ENCODE results near the gene RANGRF. TPM values are rescaled to one million over a fixed set of nuclear protein-coding genes. Genes with fewer than 3 reads are reported as not detected.

RANGRF gene
- total RNA-seq, 1 donor from 2014 or later: 48.5 TPM

GRCh38 chr17:8311131-8311790 lies 22.8 kb downstream of the RANGRF start:
- no peak for DNase-seq (ENCODE audit: low read depth, low spot score)
- Mint-ChIP-seq H3K27me3 (ENCODE audit: low read depth) (peaks cover 40% of the 10 kb centered on the region), H3K4me3 (no peak overlapping the region), H3K27ac (ENCODE audit: unreplicated experiment) (no peak overlapping the region), H3K9me3 (no peaks in the 10 kb centered on the region), H3K36me3 (ENCODE audit: low read depth) (no peaks in the 10 kb centered on the region), H3K4me1 (peaks cover 16% of the 10 kb centered on the region)
- TF ChIP-seq CTCF (conservative IDR thresholded peaks at IDR 0.05): no peak

DNA sequence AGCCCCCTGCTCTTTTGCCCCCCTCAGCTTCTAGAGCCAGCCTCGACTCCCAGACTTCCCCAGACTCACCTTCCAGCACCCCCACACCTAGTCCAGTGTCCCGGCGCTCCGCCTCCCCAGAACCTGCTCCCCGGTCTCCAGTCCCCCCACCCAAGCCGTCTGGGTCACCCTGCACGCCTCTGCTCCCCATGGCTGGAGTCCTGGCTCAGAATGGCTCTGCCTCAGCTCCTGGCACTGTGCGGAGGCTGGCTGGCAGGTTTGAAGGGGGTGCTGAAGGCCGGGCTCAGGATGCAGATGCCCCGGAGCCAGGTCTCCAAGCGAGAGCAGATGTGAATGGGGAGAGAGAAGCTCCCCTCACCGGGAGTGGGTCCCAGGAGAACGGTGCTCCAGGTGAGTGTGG lies 23.8 kb downstream of the RANGRF start:
- no peak for DNase-seq (ENCODE audit: low read depth, low spot score)
- Mint-ChIP-seq H3K27me3 (ENCODE audit: low read depth) (peaks cover 50% of the 10 kb centered on the region), H3K36me3 (ENCODE audit: low read depth) (no peaks in the 10 kb centered on the region), H3K4me1 (peaks cover 16% of the 10 kb centered on the region), H3K27ac (ENCODE audit: unreplicated experiment) (no peak overlapping the region), H3K4me3 (no peak overlapping the region), H3K9me3 (no peaks in the 10 kb centered on the region)
- no peak for TF ChIP-seq CTCF (conservative IDR thresholded peaks at IDR 0.05)

GRCh38 chr17:8312726-8313600 lies 24.5 kb downstream of the RANGRF start:
- peaks cover 52% of the 10 kb centered on the region for H3K27me3 Mint-ChIP-seq (ENCODE audit: low read depth)
- no peak overlapping the region for H3K27ac Mint-ChIP-seq (ENCODE audit: unreplicated experiment)
- DNase-seq (ENCODE audit: low read depth, low spot score): no peak
- no peak overlapping the region for H3K4me3 Mint-ChIP-seq
- peaks cover 16% of the 10 kb centered on the region for H3K4me1 Mint-ChIP-seq
- H3K36me3 Mint-ChIP-seq (ENCODE audit: low read depth): no peaks in the 10 kb centered on the region
- no peak for TF ChIP-seq CTCF (conservative IDR thresholded peaks at IDR 0.05)
- H3K9me3 Mint-ChIP-seq: no peaks in the 10 kb centered on the region

- H3K9me3 Mint-ChIP-seq: no peaks in the 10 kb centered on the region
- no peak overlapping the region for H3K4me3 Mint-ChIP-seq
- DNase-seq (ENCODE audit: low read depth, low spot score): no peak
- H3K4me1 Mint-ChIP-seq: peaks cover 16% of the 10 kb centered on the region
- no peaks in the 10 kb centered on the region for H3K36me3 Mint-ChIP-seq (ENCODE audit: low read depth)
- peaks cover 58% of the 10 kb centered on the region for H3K27me3 Mint-ChIP-seq (ENCODE audit: low read depth)
- no peak overlapping the region for H3K27ac Mint-ChIP-seq (ENCODE audit: unreplicated experiment)
- TF ChIP-seq CTCF (conservative IDR thresholded peaks at IDR 0.05): no peak
Observed at GRCh38 chr17:8314797-8315763, 26.6 kb downstream of the RANGRF start.

DNA sequence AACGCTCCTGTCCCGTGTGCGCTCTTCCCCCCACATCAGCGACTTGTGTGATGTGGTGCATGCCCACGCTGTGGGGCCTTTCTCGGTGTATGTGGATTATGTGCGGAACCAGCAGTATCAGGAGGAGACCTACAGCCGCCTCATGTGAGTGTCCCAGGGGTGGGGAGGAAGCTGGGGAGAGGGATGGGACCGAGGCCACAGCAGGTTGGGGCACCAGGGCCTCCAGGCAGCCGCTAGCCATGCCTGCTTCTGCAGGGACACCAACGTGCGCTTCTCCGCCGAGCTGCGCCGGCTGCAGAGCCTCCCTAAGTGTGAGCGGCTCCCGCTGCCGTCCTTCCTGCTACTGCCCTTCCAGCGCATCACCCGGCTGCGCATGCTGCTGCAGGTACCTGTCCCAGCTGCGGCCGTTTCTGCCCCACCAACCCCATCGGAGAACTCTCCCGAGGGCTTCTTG lies 27.3 kb downstream of the RANGRF start:
- no peaks in the 10 kb centered on the region for H3K9me3 Mint-ChIP-seq
- H3K27ac Mint-ChIP-seq (ENCODE audit: unreplicated experiment): no peak overlapping the region
- no peak for TF ChIP-seq CTCF (conservative IDR thresholded peaks at IDR 0.05)
- no peaks in the 10 kb centered on the region for H3K36me3 Mint-ChIP-seq (ENCODE audit: low read depth)
- DNase-seq (ENCODE audit: low read depth, low spot score): no peak
- H3K4me1 Mint-ChIP-seq: peaks cover 16% of the 10 kb centered on the region
- H3K4me3 Mint-ChIP-seq: no peak overlapping the region
- H3K27me3 Mint-ChIP-seq (ENCODE audit: low read depth): peaks cover 60% of the 10 kb centered on the region

All from neural crest cell (in vitro differentiated cells).